Testis (tissue), 3 donors: ENCODE results near the gene MEGF8. TPM values are rescaled to one million over a fixed set of nuclear protein-coding genes. Genes with fewer than 3 reads are reported as not detected.

ENCODE experiments used
- DNase-seq: peaks from one replicate; pipeline ENCODE4 v3.0.0-alpha.2; 2019
- H3K27ac ChIP-seq, 2 donors: fragments of 200-600 bp; sonication (generic); one replicate each; pipeline ENCODE4 v1.5.1; 2019
- H3K27me3 ChIP-seq: fragments of 200-600 bp; sonication (generic); one replicate; pipeline ENCODE4 v1.5.1; 2019
- H3K36me3 ChIP-seq: fragments of 200-600 bp; sonication (generic); one replicate; pipeline ENCODE4 v1.5.1; 2017; ENCODE audit warnings: low read depth; ENCODE audit errors: missing control alignments
- H3K4me1 ChIP-seq: fragments of 200-600 bp; sonication (generic); one replicate; pipeline ENCODE4 v1.5.1; 2019
- H3K4me3 ChIP-seq, 2 donors: fragments of 200-600 bp; sonication (generic); one replicate each; pipeline ENCODE4 v1.5.1; 2017 to 2019
- H3K9me3 ChIP-seq: fragments of 200-600 bp; sonication (generic); one replicate; pipeline ENCODE4 v1.5.1; 2017
- POLR2A ChIP-seq: fragments of 450-650 bp; IDR thresholded peaks from one replicate; pipeline ENCODE4 v1.6.1; 2017; ENCODE audit warnings: antibody characterized with exemption, mild to moderate bottlenecking, moderate library complexity
- WGBS, 2 donors: methylation state at CpG; one replicate each; pipeline ENCODE4 v1.1.5; 2018; 5-methylcytosine and 5-hydroxymethylcytosine counted together
- intact Hi-C: fragments of 100-400 bp; cut with DNase I; formaldehyde crosslinking; loops from one replicate; pipeline ENCODE4 v1.15.1; 2023; ENCODE audit warnings: low total_unique reads
- polyA plus RNA-seq: library from polyadenylated mRNA; stranded (reverse); fragments of 350-450 nt; fragmentation: Illumina TruSeq; extraction: RNeasy Lipid Tissue Mini Kit (QIAGEN cat#74804); gene quantifications from one replicate; pipeline ENCODE4 v1.2.3, GENCODE V29; 2014; ENCODE audit warnings: low read depth, low replicate concordance; ENCODE audit not compliant: insufficient read depth
- total RNA-seq, 2 donors: library from RNA; depleted of rRNA; stranded (reverse); fragments of >200 nt; gene quantifications; one replicate each; pipeline ENCODE4 v1.2.3, GENCODE V29; 2016
- TF ChIP-seq, protein P1 (sequence below), 3 experiments: fragments of 450-650 bp in 2 of 3; fragments of 200-600 bp in 1 of 3; sonication (generic) in 1 of 3; IDR thresholded peaks; one replicate each; pipeline ENCODE4 v1.5.1; 2016 to 2019; ENCODE audit warnings: antibody characterized with exemption in 3 of 3, mild to moderate bottlenecking in 2 of 3, moderate library complexity in 1 of 3

The MEGF8 gene
- total and polyA plus RNA-seq, 3 donors from 2014 or later, result 18.8 to 27.3 (median 26.9) TPM

DNA sequence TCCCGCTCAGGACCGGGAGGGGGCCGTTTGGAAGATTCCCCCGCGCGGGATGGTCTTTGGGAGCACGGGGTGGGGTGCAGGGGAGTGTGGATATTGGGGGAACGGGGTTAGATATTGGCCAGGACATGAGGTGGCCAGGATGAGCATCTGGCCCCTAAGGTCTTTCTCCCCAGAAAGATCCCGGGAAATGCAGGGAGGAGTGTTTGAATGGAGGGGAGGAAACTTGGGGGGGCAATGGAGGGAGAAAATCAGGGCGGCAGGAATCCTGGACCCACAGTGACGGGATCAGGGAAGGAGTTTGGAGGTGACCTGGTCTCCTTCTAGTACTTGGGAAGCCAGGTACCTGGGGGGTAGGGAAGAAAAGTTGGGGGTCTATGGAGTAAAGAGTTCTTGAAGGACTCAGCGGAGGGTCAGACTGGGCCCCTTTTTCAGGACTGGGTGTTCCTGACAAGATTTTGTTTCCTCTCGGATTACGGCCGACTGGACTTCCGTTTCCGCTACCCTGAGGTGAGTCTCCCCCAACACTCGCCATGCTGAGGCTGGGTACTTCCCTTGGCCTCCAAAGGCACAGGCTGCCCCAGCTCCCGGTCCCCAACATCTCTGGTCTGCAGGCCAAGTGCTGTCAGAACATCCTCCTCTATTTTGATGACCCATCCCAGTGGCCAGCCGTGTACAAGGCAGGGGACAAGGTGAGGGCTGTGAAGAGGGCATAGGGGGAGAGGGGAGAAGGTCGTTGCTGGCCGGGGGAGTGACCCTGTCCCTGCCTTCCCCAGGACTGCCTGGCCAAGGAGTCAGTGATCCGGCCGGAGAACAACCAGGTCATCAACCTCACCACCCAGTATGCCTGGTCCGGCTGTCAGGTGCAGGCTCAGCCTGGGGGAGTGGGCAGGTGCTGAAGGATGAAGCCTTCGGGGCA is 11.3 kb upstream of the MEGF8 start:
- intact Hi-C loops, result no loop called here
- H3K9me3 ChIP-seq, result no peaks in the 10 kb centered on the region
- no peak overlapping the region for H3K27ac ChIP-seq
- TF ChIP-seq POLR2A, result no peak
- TF ChIP-seq, protein P1, sequence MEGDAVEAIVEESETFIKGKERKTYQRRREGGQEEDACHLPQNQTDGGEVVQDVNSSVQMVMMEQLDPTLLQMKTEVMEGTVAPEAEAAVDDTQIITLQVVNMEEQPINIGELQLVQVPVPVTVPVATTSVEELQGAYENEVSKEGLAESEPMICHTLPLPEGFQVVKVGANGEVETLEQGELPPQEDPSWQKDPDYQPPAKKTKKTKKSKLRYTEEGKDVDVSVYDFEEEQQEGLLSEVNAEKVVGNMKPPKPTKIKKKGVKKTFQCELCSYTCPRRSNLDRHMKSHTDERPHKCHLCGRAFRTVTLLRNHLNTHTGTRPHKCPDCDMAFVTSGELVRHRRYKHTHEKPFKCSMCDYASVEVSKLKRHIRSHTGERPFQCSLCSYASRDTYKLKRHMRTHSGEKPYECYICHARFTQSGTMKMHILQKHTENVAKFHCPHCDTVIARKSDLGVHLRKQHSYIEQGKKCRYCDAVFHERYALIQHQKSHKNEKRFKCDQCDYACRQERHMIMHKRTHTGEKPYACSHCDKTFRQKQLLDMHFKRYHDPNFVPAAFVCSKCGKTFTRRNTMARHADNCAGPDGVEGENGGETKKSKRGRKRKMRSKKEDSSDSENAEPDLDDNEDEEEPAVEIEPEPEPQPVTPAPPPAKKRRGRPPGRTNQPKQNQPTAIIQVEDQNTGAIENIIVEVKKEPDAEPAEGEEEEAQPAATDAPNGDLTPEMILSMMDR (IDR thresholded peaks at IDR 0.05), result no peak
- 19 to 26% methylated on average over 19 to 26 of the region's 26 CpGs for WGBS, 2 donors
- H3K4me3 ChIP-seq, result peak overlapping the region; percentile 53 to 63
- no peaks in the 10 kb centered on the region for H3K27me3 ChIP-seq
- DNase-seq, result no peak
- no peaks in the 10 kb centered on the region for H3K36me3 ChIP-seq
- peaks cover 4% of the 10 kb centered on the region for H3K4me1 ChIP-seq

GRCh38 chr19:42315024-42315423 is 10.4 kb upstream of the MEGF8 start:
- no peaks in the 10 kb centered on the region for H3K27me3 ChIP-seq
- no peaks in the 10 kb centered on the region for H3K36me3 ChIP-seq
- H3K27ac ChIP-seq, result no peak overlapping the region
- no peaks in the 10 kb centered on the region for H3K9me3 ChIP-seq
- 79 to 85% methylated on average over 5 of the region's 5 CpGs for WGBS, 2 donors
- intact Hi-C loops, result no loop called here
- no peak for DNase-seq
- no peak for TF ChIP-seq POLR2A
- TF ChIP-seq, protein P1 (IDR thresholded peaks at IDR 0.05), result no peak
- peaks cover 4% of the 10 kb centered on the region for H3K4me1 ChIP-seq
- H3K4me3 ChIP-seq, result no peak overlapping the region

GRCh38 chr19:42316223-42317211 is 8.9 kb upstream of the MEGF8 start:
- Histone ChIP-seq H3K36me3 (no peaks in the 10 kb centered on the region), H3K4me3 (no peak overlapping the region), H3K9me3 (no peaks in the 10 kb centered on the region), H3K27me3 (no peaks in the 10 kb centered on the region), H3K4me1 (peaks cover 4% of the 10 kb centered on the region), H3K27ac (no peak overlapping the region)
- intact Hi-C loops, result no loop called here
- WGBS, 2 donors, result 56 to 60% methylated on average over 23 to 28 of the region's 28 CpGs
- DNase-seq, result no peak
- TF ChIP-seq POLR2A, result no peak
- TF ChIP-seq, protein P1 (IDR thresholded peaks at IDR 0.05), result no peak

- no peak for DNase-seq
- intact Hi-C loops, result no loop called here
- Histone ChIP-seq H3K4me1 (peaks cover 4% of the 10 kb centered on the region), H3K9me3 (no peaks in the 10 kb centered on the region), H3K36me3 (no peaks in the 10 kb centered on the region), H3K27ac (no peak overlapping the region), H3K4me3 (no peak overlapping the region), H3K27me3 (no peaks in the 10 kb centered on the region)
- TF ChIP-seq, protein P1 (IDR thresholded peaks at IDR 0.05), result no peak
- TF ChIP-seq POLR2A, result no peak
- 94 to 95% methylated on average over 13 of the region's 13 CpGs for WGBS, 2 donors
These were observed 7.9 kb upstream of the MEGF8 start for GRCh38 chr19:42317535-42317934.
